Neural progenitor cell (in vitro differentiated cells): ENCODE data around the gene NEMP1. TPM values are rescaled to one million over a fixed set of nuclear protein-coding genes. Genes with fewer than 3 reads are reported as not detected.

Experiments
- DNase-seq: peaks from one replicate; pipeline ENCODE4 v3.0.0-alpha.2; 2016; ENCODE audit warnings: low spot score
- H2AFZ ChIP-seq: fragments of 200-600 bp; sonication (generic); replicated peaks from 2 replicates; pipeline ENCODE4 v1.6.1; 2016; ENCODE audit warnings: antibody characterized with exemption
- H3F3A ChIP-seq: fragments of 200-600 bp; sonication (generic); 2 replicates; pipeline ENCODE4 v1.6.1; 2016; ENCODE audit warnings: antibody characterized with exemption, low read depth
- H3K27ac ChIP-seq: fragments of 200-600 bp; sonication (generic); 2 replicates; pipeline ENCODE4 v1.5.1; 2016; ENCODE audit warnings: mild to moderate bottlenecking
- H3K27me3 ChIP-seq: fragments of 200-600 bp; sonication (generic); 2 replicates; pipeline ENCODE4 v1.6.1; 2016; ENCODE audit warnings: mild to moderate bottlenecking, moderate library complexity
- H3K36me3 ChIP-seq: fragments of 200-600 bp; sonication (generic); 2 replicates; pipeline ENCODE4 v1.5.1; 2016
- H3K4me1 ChIP-seq: fragments of 200-600 bp; sonication (generic); 2 replicates; pipeline ENCODE4 v1.6.1; 2016; ENCODE audit warnings: mixed run types
- H3K4me2 ChIP-seq: fragments of 200-600 bp; sonication (generic); 2 replicates; pipeline ENCODE4 v1.6.1; 2016
- H3K4me3 ChIP-seq: fragments of 200-600 bp; sonication (generic); 2 replicates; pipeline ENCODE4 v1.5.1; 2016
- H3K79me2 ChIP-seq: fragments of 200-600 bp; sonication (generic); 2 replicates; pipeline ENCODE4 v1.6.1; 2016; ENCODE audit warnings: low read depth
- H3K9ac ChIP-seq: fragments of 200-600 bp; sonication (generic); 2 replicates; pipeline ENCODE4 v1.6.1; 2016
- H3K9me3 ChIP-seq: fragments of 200-600 bp; sonication (generic); 2 replicates; pipeline ENCODE4 v1.5.1; 2016; ENCODE audit warnings: low read depth
- H4K20me1 ChIP-seq: fragments of 200-600 bp; sonication (generic); 2 replicates; pipeline ENCODE4 v1.6.1; 2016; ENCODE audit warnings: low read depth
- H3K27ac Mint-ChIP-seq: 3 replicates; pipeline ENCODE4 v1.8.0; 2021; ENCODE audit warnings: mixed read lengths
- H3K27me3 Mint-ChIP-seq: 2 replicates; pipeline ENCODE4 v1.8.0; 2022; ENCODE audit warnings: low read depth, mild to moderate bottlenecking, inconsistent platforms, moderate library complexity, mixed read lengths; ENCODE audit not compliant: insufficient read depth
- H3K36me3 Mint-ChIP-seq: 3 replicates; pipeline ENCODE4 v1.8.0; 2021; ENCODE audit warnings: mixed read lengths
- H3K4me1 Mint-ChIP-seq: 3 replicates; pipeline ENCODE4 v1.8.0; 2021; ENCODE audit warnings: mixed read lengths
- H3K4me3 Mint-ChIP-seq: 3 replicates; pipeline ENCODE4 v1.8.0; 2021; ENCODE audit warnings: mild to moderate bottlenecking, moderate library complexity, mixed read lengths
- H3K9me3 Mint-ChIP-seq: 3 replicates; pipeline ENCODE4 v1.8.0; 2020; ENCODE audit warnings: mixed read lengths
- CTCF ChIP-seq: fragments of 200-600 bp; sonication (generic); IDR thresholded peaks from 2 replicates; pipeline ENCODE4 v1.5.1; 2017; ENCODE audit warnings: antibody characterized with exemption, mild to moderate bottlenecking
- EZH2 ChIP-seq: fragments of 200-600 bp; sonication (generic); IDR thresholded peaks from 2 replicates; pipeline ENCODE4 v1.6.1; 2017; ENCODE audit warnings: antibody characterized with exemption, mild to moderate bottlenecking, moderate library complexity
- EZH2phosphoT487 ChIP-seq: fragments of 200-600 bp; sonication (generic); IDR thresholded peaks from 2 replicates; pipeline ENCODE4 v1.6.1; 2017; ENCODE audit warnings: antibody characterized with exemption
- total RNA-seq: library from RNA; depleted of rRNA; stranded (reverse); fragments of >200 nt; gene quantifications from 2 replicates; pipeline ENCODE4 v1.2.3, GENCODE V29; 2015; ENCODE audit warnings: low replicate concordance

NEMP1 gene
- total RNA-seq, 1 donor from 2014 or later, result 72.0 TPM

GRCh38 chr12:57096748-57097553, 18.4 kb upstream of the NEMP1 start:
- H3K36me3 ChIP-seq, result no peaks in the 10 kb centered on the region
- TF ChIP-seq CTCF, result no peak
- TF ChIP-seq EZH2, result no peak
- no peak for TF ChIP-seq EZH2phosphoT487
- Mint-ChIP-seq H3K27ac (peak overlapping the region; percentile 84), H3K27me3 (peaks cover 7% of the 10 kb centered on the region), H3K9me3 (no peaks in the 10 kb centered on the region), H3K36me3 (peaks cover 23% of the 10 kb centered on the region), H3K4me1 (peaks cover 42% of the 10 kb centered on the region), H3K4me3 (no peak overlapping the region)
- H3K4me1 ChIP-seq, result peaks cover 10% of the 10 kb centered on the region
- H3K4me3 ChIP-seq, result no peak overlapping the region
- H3K27ac ChIP-seq, result no peak overlapping the region
- peaks cover 11% of the 10 kb centered on the region for H3F3A ChIP-seq
- no peak overlapping the region for H2AFZ ChIP-seq
- peaks cover 14% of the 10 kb centered on the region for H4K20me1 ChIP-seq
- no peak for DNase-seq
- H3K9me3 ChIP-seq, result no peaks in the 10 kb centered on the region
- no peaks in the 10 kb centered on the region for H3K27me3 ChIP-seq
- H3K4me2 ChIP-seq, result no peak overlapping the region
- no peaks in the 10 kb centered on the region for H3K79me2 ChIP-seq
- H3K9ac ChIP-seq, result no peak overlapping the region

GRCh38 chr12:57096099-57096572, 17.5 kb upstream of the NEMP1 start:
- Histone ChIP-seq H3K9ac (no peak overlapping the region), H3K4me3 (no peak overlapping the region), H3K4me1 (peaks cover 10% of the 10 kb centered on the region), H3K9me3 (no peaks in the 10 kb centered on the region), H3K27ac (no peak overlapping the region), H3K36me3 (no peaks in the 10 kb centered on the region), H3K79me2 (peaks cover 7% of the 10 kb centered on the region), H3F3A (peaks cover 11% of the 10 kb centered on the region), H2AFZ (no peak overlapping the region), H3K4me2 (no peak overlapping the region), H4K20me1 (peaks cover 22% of the 10 kb centered on the region), H3K27me3 (no peaks in the 10 kb centered on the region)
- Mint-ChIP-seq H3K9me3 (no peaks in the 10 kb centered on the region), H3K36me3 (peaks cover 27% of the 10 kb centered on the region), H3K4me3 (peak overlapping the region; percentile 20), H3K27me3 (peaks cover 7% of the 10 kb centered on the region), H3K4me1 (peaks cover 44% of the 10 kb centered on the region), H3K27ac (peak overlapping the region; percentile 87)
- no peak for DNase-seq
- TF ChIP-seq CTCF (no peak), EZH2phosphoT487 (no peak), EZH2 (no peak)

- no peaks in the 10 kb centered on the region for H3K9me3 Mint-ChIP-seq
- no peak overlapping the region for H3K9ac ChIP-seq
- H3K27ac Mint-ChIP-seq, result no peak overlapping the region
- H3K4me1 Mint-ChIP-seq, result peaks cover 51% of the 10 kb centered on the region
- no peak overlapping the region for H3K4me2 ChIP-seq
- no peaks in the 10 kb centered on the region for H3K27me3 ChIP-seq
- TF ChIP-seq EZH2phosphoT487 (no peak), CTCF (no peak), EZH2 (no peak)
- H3K36me3 Mint-ChIP-seq, result peaks cover 31% of the 10 kb centered on the region
- peaks cover 7% of the 10 kb centered on the region for H3K27me3 Mint-ChIP-seq
- H3K4me1 ChIP-seq, result peaks cover 15% of the 10 kb centered on the region
- H3K36me3 ChIP-seq, result no peaks in the 10 kb centered on the region
- no peak overlapping the region for H2AFZ ChIP-seq
- H3K79me2 ChIP-seq, result peaks cover 14% of the 10 kb centered on the region
- peaks cover 11% of the 10 kb centered on the region for H3F3A ChIP-seq
- no peak overlapping the region for H3K4me3 Mint-ChIP-seq
- no peak for DNase-seq
- no peaks in the 10 kb centered on the region for H3K9me3 ChIP-seq
- no peak overlapping the region for H3K4me3 ChIP-seq
- peaks cover 29% of the 10 kb centered on the region for H4K20me1 ChIP-seq
- no peak overlapping the region for H3K27ac ChIP-seq
Measured at GRCh38 chr12:57095440-57095839, 16.8 kb upstream of the NEMP1 start.
